Measurements from ENCODE around the gene GLIPR2. TPM values are rescaled to one million over a fixed set of nuclear protein-coding genes. Genes with fewer than 3 reads are reported as not detected.

The GLIPR2 gene
- total and polyA plus RNA-seq, 4 donors = 17.4 to 112 (median 75.8) TPM

GRCh38 chr9:36110434-36110833 lies 26.1 kb upstream of the GLIPR2 start:
- ATAC-seq (ENCODE audit: insufficient read depth, low FRiP score) (no peak), DNase-seq (no peak)
- WGBS, 2 donors = 94% methylated on average over 2 of the region's 2 CpGs
- H3K9ac ChIP-seq (ENCODE audit: insufficient read depth in 1 of 2, low read length in 2 of 2) = no peak overlapping the region
- H3K4me1 ChIP-seq (ENCODE audit: control insufficient read depth in 5 of 5, insufficient read depth in 5 of 5, low read length in 5 of 5) = no peaks in the 10 kb centered on the region
- peaks cover 0 to 7% (median 3%) of the 10 kb centered on the region in 4 donors for H3K36me3 ChIP-seq (ENCODE audit: control insufficient read depth in 4 of 4, insufficient read depth in 4 of 4, low read length in 4 of 4)
- H3K27ac ChIP-seq (ENCODE audit: low read depth in 1 of 2, low read length in 1 of 2) = no peak overlapping the region
- no peak for TF ChIP-seq CTCF (IDR thresholded peaks at IDR 0.05; ENCODE audit: control extremely low read depth, extremely low read depth)
- H3K9me3 ChIP-seq (ENCODE audit: control insufficient read depth in 4 of 4, insufficient read depth in 3 of 4, low read length in 3 of 4) = no peaks in the 10 kb centered on the region
- no peak overlapping the region for H3K4me3 ChIP-seq
- no peaks in the 10 kb centered on the region for H3K27me3 ChIP-seq (ENCODE audit: control insufficient read depth in 3 of 3, insufficient read depth in 3 of 3, low read length in 2 of 3)

- no peaks in the 10 kb centered on the region for H3K9me3 ChIP-seq (ENCODE audit: control insufficient read depth in 4 of 4, insufficient read depth in 3 of 4, low read length in 3 of 4)
- H3K4me1 ChIP-seq (ENCODE audit: control insufficient read depth in 5 of 5, insufficient read depth in 5 of 5, low read length in 5 of 5) = no peaks in the 10 kb centered on the region
- no peak overlapping the region for H3K9ac ChIP-seq (ENCODE audit: insufficient read depth in 1 of 2, low read length in 2 of 2)
- no peak overlapping the region for H3K4me3 ChIP-seq
- WGBS, 2 donors = 95 to 98% methylated on average over 3 of the region's 3 CpGs
- DNase-seq (no peak), ATAC-seq (ENCODE audit: insufficient read depth, low FRiP score) (no peak)
- TF ChIP-seq CTCF (IDR thresholded peaks at IDR 0.05; ENCODE audit: control extremely low read depth, extremely low read depth) = no peak
- peaks cover 0 to 11% (median 8%) of the 10 kb centered on the region in 4 donors for H3K36me3 ChIP-seq (ENCODE audit: control insufficient read depth in 4 of 4, insufficient read depth in 4 of 4, low read length in 4 of 4)
- no peak overlapping the region for H3K27ac ChIP-seq (ENCODE audit: low read depth in 1 of 2, low read length in 1 of 2)
- no peaks in the 10 kb centered on the region for H3K27me3 ChIP-seq (ENCODE audit: control insufficient read depth in 3 of 3, insufficient read depth in 3 of 3, low read length in 2 of 3)
Measured at GRCh38 chr9:36112516-36112915, 24.0 kb upstream of the GLIPR2 start.

GRCh38 chr9:36113999-36114398 lies 22.5 kb upstream of the GLIPR2 start:
- Histone ChIP-seq H3K4me1 (ENCODE audit: control insufficient read depth in 5 of 5, insufficient read depth in 5 of 5, low read length in 5 of 5) (peaks cover 0 to 4% (median 0%) of the 10 kb centered on the region in 5 donors), H3K9ac (ENCODE audit: insufficient read depth in 1 of 2, low read length in 2 of 2) (no peak overlapping the region), H3K27ac (ENCODE audit: low read depth in 1 of 2, low read length in 1 of 2) (no peak overlapping the region), H3K36me3 (ENCODE audit: control insufficient read depth in 4 of 4, insufficient read depth in 4 of 4, low read length in 4 of 4) (peaks cover 0 to 11% (median 7%) of the 10 kb centered on the region in 4 donors), H3K9me3 (ENCODE audit: control insufficient read depth in 4 of 4, insufficient read depth in 3 of 4, low read length in 3 of 4) (no peaks in the 10 kb centered on the region), H3K27me3 (ENCODE audit: control insufficient read depth in 3 of 3, insufficient read depth in 3 of 3, low read length in 2 of 3) (no peaks in the 10 kb centered on the region), H3K4me3 (no peak overlapping the region)
- no peak for TF ChIP-seq CTCF (IDR thresholded peaks at IDR 0.05; ENCODE audit: control extremely low read depth, extremely low read depth)
- ATAC-seq (ENCODE audit: insufficient read depth, low FRiP score) (no peak), DNase-seq (no peak)
- 77 to 94% methylated on average over 2 of the region's 2 CpGs for WGBS, 2 donors

GRCh38 chr9:36116593-36116992 lies 19.9 kb upstream of the GLIPR2 start:
- 94 to 96% methylated on average over 3 of the region's 3 CpGs for WGBS, 2 donors
- no peak for DNase-seq
- H3K4me3 ChIP-seq = no peak overlapping the region
- H3K9ac ChIP-seq (ENCODE audit: insufficient read depth in 1 of 2, low read length in 2 of 2) = no peak overlapping the region
- no peaks in the 10 kb centered on the region for H3K27me3 ChIP-seq (ENCODE audit: control insufficient read depth in 3 of 3, insufficient read depth in 3 of 3, low read length in 2 of 3)
- H3K36me3 ChIP-seq (ENCODE audit: control insufficient read depth in 4 of 4, insufficient read depth in 4 of 4, low read length in 4 of 4) = peaks cover 2 to 12% (median 6%) of the 10 kb centered on the region in 4 donors
- H3K27ac ChIP-seq (ENCODE audit: low read depth in 1 of 2, low read length in 1 of 2) = no peak overlapping the region
- ATAC-seq (ENCODE audit: insufficient read depth, low FRiP score) = no peak
- peaks cover 0 to 4% (median 0%) of the 10 kb centered on the region in 5 donors for H3K4me1 ChIP-seq (ENCODE audit: control insufficient read depth in 5 of 5, insufficient read depth in 5 of 5, low read length in 5 of 5)
- TF ChIP-seq CTCF (IDR thresholded peaks at IDR 0.05; ENCODE audit: control extremely low read depth, extremely low read depth) = no peak
- H3K9me3 ChIP-seq (ENCODE audit: control insufficient read depth in 4 of 4, insufficient read depth in 3 of 4, low read length in 3 of 4) = no peaks in the 10 kb centered on the region
